Left kidney (tissue), 2 donors: ENCODE results near the gene TMEM154. TPM values are rescaled to one million over a fixed set of nuclear protein-coding genes. Genes with fewer than 3 reads are reported as not detected.
"Not testable (repeated sequence)": the region's sequence is repeated elsewhere in the genome, so short reads cannot be mapped to it uniquely, and the experiment has no call there.

Experiments used
- DNase-seq: peaks from one replicate; pipeline ENCODE4 v3.0.0-alpha.2; 2013
- polyA plus RNA-seq: library from polyadenylated mRNA; unstranded; fragments of 120-200 nt; gene quantifications from one replicate; pipeline ENCODE4 v1.2.1, GENCODE V29; 2013; ENCODE audit not compliant: insufficient read length

The TMEM154 gene
- polyA plus RNA-seq, 1 donor = 1.5 TPM

- no peak for DNase-seq
Measured at GRCh38 chr4:152667781-152668180, 12.0 kb downstream of the TMEM154 start.

- no peak for DNase-seq
Measured at GRCh38 chr4:152666946-152667345, 12.9 kb downstream of the TMEM154 start.

- no peak for DNase-seq
Measured at GRCh38 chr4:152665691-152666395, 14.0 kb downstream of the TMEM154 start.

GRCh38 chr4:152664067-152664378 lies 15.8 kb downstream of the TMEM154 start:
- DNase-seq = not testable (repeated sequence)

- DNase-seq = no peak
Measured at GRCh38 chr4:152663203-152664066, 16.4 kb downstream of the TMEM154 start.

- no peak for DNase-seq
Measured at GRCh38 chr4:152661649-152662048, 18.1 kb downstream of the TMEM154 start.

- DNase-seq = no peak
Measured at GRCh38 chr4:152660526-152660925, 19.3 kb downstream of the TMEM154 start.

GRCh38 chr4:152659806-152660205 lies 20.0 kb downstream of the TMEM154 start:
- DNase-seq = no peak

- DNase-seq = no peak
Measured at GRCh38 chr4:152657657-152658056, 22.1 kb downstream of the TMEM154 start.

- no peak for DNase-seq
Measured at GRCh38 chr4:152655272-152656129, 24.3 kb downstream of the TMEM154 start.

GRCh38 chr4:152652102-152652501 lies 27.7 kb downstream of the TMEM154 start:
- DNase-seq = no peak

- DNase-seq = no peak
Measured at GRCh38 chr4:152651473-152652060, 28.2 kb downstream of the TMEM154 start.

- no peak for DNase-seq
Measured at GRCh38 chr4:152646221-152646620, 33.6 kb downstream of the TMEM154 start.

- no peak for DNase-seq
Measured at GRCh38 chr4:152644130-152644529, 35.7 kb downstream of the TMEM154 start.

- no peak for DNase-seq
Measured at GRCh38 chr4:152643153-152644035, 36.4 kb downstream of the TMEM154 start.

GRCh38 chr4:152640058-152640921 lies 39.5 kb downstream of the TMEM154 start:
- DNase-seq = no peak

- DNase-seq = no peak
Measured at GRCh38 chr4:152635851-152636250, 43.9 kb downstream of the TMEM154 start.

- no peak for DNase-seq
Measured at GRCh38 chr4:152634110-152634760, 45.6 kb downstream of the TMEM154 start.

- DNase-seq = no peak
Measured at GRCh38 chr4:152633118-152633517, 46.7 kb downstream of the TMEM154 start.

- no peak for DNase-seq
Measured at GRCh38 chr4:152630324-152630723, 49.5 kb downstream of the TMEM154 start.
